Sigmoid colon (tissue), 7 donors: Measurements from ENCODE around the gene DSC3. TPM values are rescaled to one million over a fixed set of nuclear protein-coding genes. Genes with fewer than 3 reads are reported as not detected.

ENCODE experiments used
- DNase-seq: peaks from one replicate; pipeline ENCODE4 v3.0.0-alpha.2; 2019
- H3K27ac ChIP-seq, 4 donors: fragments of 200-600 bp; sonication (generic); one replicate each; pipeline ENCODE4 v1.5.1; 2016 to 2019; ENCODE audit warnings: mild to moderate bottlenecking in 1 of 4
- H3K27me3 ChIP-seq, 3 donors: fragments of 200-600 bp; sonication (generic); one replicate each; pipeline ENCODE4 v1.5.1; 2019; ENCODE audit warnings: mild to moderate bottlenecking in 1 of 3
- H3K36me3 ChIP-seq, 4 donors: fragments of 200-600 bp; sonication (generic); one replicate each; pipeline ENCODE4 v1.5.1; 2016 to 2019
- H3K4me1 ChIP-seq, 4 donors: fragments of 200-600 bp; sonication (generic); one replicate each; pipeline ENCODE4 v1.5.1; 2017 to 2019
- H3K4me3 ChIP-seq, 4 donors: fragments of 200-600 bp; sonication (generic); one replicate each; pipeline ENCODE4 v1.5.1; 2017 to 2019; ENCODE audit warnings: mild to moderate bottlenecking in 2 of 4, moderate library complexity in 1 of 4
- H3K9me3 ChIP-seq, 4 donors: fragments of 200-600 bp in 3 of 4; sonication (generic) in 3 of 4; one replicate each; pipeline versions ENCODE4 v1.5.1 to v1.6.1; 2013 to 2019
- EP300 ChIP-seq, 4 donors: sonication (generic); formaldehyde crosslinking; IDR thresholded peaks; one replicate each; pipeline ENCODE4 v1.6.1; 2017; ENCODE audit warnings: antibody characterized with exemption in 4 of 4
- POLR2A ChIP-seq, 2 donors: fragments of 450-650 bp; IDR thresholded peaks; one replicate each; pipeline ENCODE4 v1.6.1; 2016; ENCODE audit warnings: antibody characterized with exemption in 2 of 2, mild to moderate bottlenecking in 2 of 2, moderate library complexity in 2 of 2
- POLR2AphosphoS5 ChIP-seq, 4 donors: sonication (generic); formaldehyde crosslinking; IDR thresholded peaks; one replicate each; pipeline ENCODE4 v1.6.1; 2017; ENCODE audit warnings: antibody characterized with exemption in 4 of 4
- WGBS, 2 donors: extraction: QIAGEN DNeasy Blood & Tissue Kit; methylation state at CpG; one replicate each; pipeline ENCODE4 v1.1.7; 2013; 5-methylcytosine and 5-hydroxymethylcytosine counted together
- intact Hi-C: fragments of 100-400 bp; cut with DNase I; formaldehyde crosslinking; loops from one replicate; pipeline ENCODE4 v1.15.1; 2023
- polyA plus RNA-seq, 3 donors: library from polyadenylated mRNA; stranded (reverse); fragments of 200-250 nt; gene quantifications; one replicate each; pipeline ENCODE4 v1.2.3, GENCODE V29; 2013
- total RNA-seq, 4 donors: library from RNA; depleted of rRNA; stranded (reverse); fragments of >200 nt; gene quantifications; one replicate each; pipeline ENCODE4 v1.1.0, GENCODE V29; 2016
- TF ChIP-seq, protein P1 (sequence below), 4 experiments: fragments of 450-650 bp in 3 of 4; fragments of 200-600 bp in 1 of 4; IDR thresholded peaks; one replicate each; pipeline ENCODE4 v1.5.1; 2016 to 2019; ENCODE audit warnings: antibody characterized with exemption in 4 of 4, mild to moderate bottlenecking in 3 of 4, moderate library complexity in 2 of 4
- donor health status: healthy with polysubstance abuse.
- donor health status: Bipolar disorder and iron deficiency.
- donor health status: healthy.

Gene DSC3
- total and polyA plus RNA-seq, 7 donors = under 0.01 to 0.49 (median 0.04) TPM; not detected in 3

DNA sequence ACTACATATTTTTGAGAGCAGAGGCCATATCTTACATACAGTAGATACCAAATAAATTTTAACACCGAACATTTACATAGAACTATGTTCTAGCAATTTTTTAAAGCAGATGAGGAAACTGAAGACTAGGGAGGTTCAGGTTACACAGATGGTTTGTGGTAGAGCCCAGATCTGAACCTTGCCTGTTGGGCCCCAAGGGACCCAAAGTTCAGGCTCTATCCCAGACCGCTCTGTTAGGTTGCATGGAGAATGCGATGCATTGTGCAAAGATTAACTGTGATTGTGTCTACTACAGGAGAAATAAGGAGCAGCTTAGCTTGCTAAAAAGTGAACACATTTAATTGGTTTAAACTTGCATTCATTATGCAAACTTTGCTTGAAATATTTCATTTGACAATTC, 16.4 kb upstream of the DSC3 start:
- no peaks in the 10 kb centered on the region for H3K27me3 ChIP-seq
- H3K4me3 ChIP-seq = no peak overlapping the region
- DNase-seq = no peak
- no peaks in the 10 kb centered on the region for H3K9me3 ChIP-seq
- H3K27ac ChIP-seq = no peak overlapping the region
- TF ChIP-seq POLR2AphosphoS5 (IDR thresholded peaks at IDR 0.05) (no peak), POLR2A (IDR thresholded peaks at IDR 0.05) (no peak), EP300 (IDR thresholded peaks at IDR 0.05) (no peak)
- TF ChIP-seq, protein P1, sequence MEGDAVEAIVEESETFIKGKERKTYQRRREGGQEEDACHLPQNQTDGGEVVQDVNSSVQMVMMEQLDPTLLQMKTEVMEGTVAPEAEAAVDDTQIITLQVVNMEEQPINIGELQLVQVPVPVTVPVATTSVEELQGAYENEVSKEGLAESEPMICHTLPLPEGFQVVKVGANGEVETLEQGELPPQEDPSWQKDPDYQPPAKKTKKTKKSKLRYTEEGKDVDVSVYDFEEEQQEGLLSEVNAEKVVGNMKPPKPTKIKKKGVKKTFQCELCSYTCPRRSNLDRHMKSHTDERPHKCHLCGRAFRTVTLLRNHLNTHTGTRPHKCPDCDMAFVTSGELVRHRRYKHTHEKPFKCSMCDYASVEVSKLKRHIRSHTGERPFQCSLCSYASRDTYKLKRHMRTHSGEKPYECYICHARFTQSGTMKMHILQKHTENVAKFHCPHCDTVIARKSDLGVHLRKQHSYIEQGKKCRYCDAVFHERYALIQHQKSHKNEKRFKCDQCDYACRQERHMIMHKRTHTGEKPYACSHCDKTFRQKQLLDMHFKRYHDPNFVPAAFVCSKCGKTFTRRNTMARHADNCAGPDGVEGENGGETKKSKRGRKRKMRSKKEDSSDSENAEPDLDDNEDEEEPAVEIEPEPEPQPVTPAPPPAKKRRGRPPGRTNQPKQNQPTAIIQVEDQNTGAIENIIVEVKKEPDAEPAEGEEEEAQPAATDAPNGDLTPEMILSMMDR (IDR thresholded peaks at IDR 0.05) = no peak
- WGBS, 2 donors = 93 to 97% methylated on average over 3 of the region's 3 CpGs
- intact Hi-C loops = no loop called here
- H3K36me3 ChIP-seq = no peaks in the 10 kb centered on the region
- H3K4me1 ChIP-seq = no peaks in the 10 kb centered on the region

DNA sequence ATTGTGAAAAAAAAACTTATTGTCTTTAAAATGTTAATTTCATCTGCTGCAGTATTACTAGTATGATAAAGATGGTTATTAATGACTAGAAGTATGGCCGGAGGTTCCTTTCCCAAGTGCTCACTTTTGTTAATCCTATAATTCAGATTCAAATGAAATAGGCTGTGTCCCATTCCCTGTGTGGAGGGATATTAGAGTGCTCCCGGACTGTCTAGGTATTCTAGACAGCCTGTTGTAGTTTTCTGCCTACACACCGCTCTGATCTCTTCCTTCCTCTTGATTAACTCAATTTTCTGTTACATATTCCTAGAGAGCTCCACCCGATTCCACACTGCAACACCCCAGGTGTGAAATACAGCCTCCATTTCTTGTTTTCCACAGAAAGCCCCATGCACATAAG, 15.4 kb upstream of the DSC3 start:
- intact Hi-C loops = no loop called here
- no peaks in the 10 kb centered on the region for H3K4me1 ChIP-seq
- no peak for TF ChIP-seq POLR2A (IDR thresholded peaks at IDR 0.05)
- no peak for TF ChIP-seq EP300 (IDR thresholded peaks at IDR 0.05)
- TF ChIP-seq POLR2AphosphoS5 (IDR thresholded peaks at IDR 0.05) = no peak
- TF ChIP-seq, protein P1 (IDR thresholded peaks at IDR 0.05) = no peak
- H3K27me3 ChIP-seq = no peaks in the 10 kb centered on the region
- no peak for DNase-seq
- H3K36me3 ChIP-seq = no peaks in the 10 kb centered on the region
- H3K27ac ChIP-seq = no peak overlapping the region
- no peak overlapping the region for H3K4me3 ChIP-seq
- H3K9me3 ChIP-seq = no peaks in the 10 kb centered on the region
- 88 to 92% methylated on average over 4 of the region's 4 CpGs for WGBS, 2 donors

DNA sequence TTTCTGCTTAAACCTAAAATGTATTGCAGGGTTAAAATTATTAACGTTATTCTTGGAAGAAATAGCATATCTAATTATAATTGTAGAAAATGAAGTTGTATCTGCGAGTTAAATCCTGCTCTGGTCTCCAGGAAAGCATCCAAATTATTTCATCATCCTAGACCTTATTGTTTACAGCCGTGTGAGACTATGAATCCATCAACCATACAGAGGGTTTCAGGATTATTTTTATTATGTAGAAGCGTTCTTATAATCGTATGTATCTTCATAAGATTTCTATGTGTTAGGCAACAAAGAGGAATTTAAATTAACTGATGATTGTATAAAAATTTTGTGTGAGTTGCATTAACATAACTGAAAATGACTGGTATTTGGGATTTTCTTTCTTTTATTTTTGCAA, 14.5 kb upstream of the DSC3 start:
- intact Hi-C loops = no loop called here
- Histone ChIP-seq H3K27me3 (no peaks in the 10 kb centered on the region), H3K4me1 (no peaks in the 10 kb centered on the region), H3K27ac (no peak overlapping the region), H3K36me3 (no peaks in the 10 kb centered on the region), H3K4me3 (no peak overlapping the region), H3K9me3 (no peaks in the 10 kb centered on the region)
- 61 to 70% methylated on average over 5 of the region's 5 CpGs for WGBS, 2 donors
- DNase-seq = no peak
- TF ChIP-seq EP300 (IDR thresholded peaks at IDR 0.05) (no peak), POLR2A (IDR thresholded peaks at IDR 0.05) (no peak), POLR2AphosphoS5 (IDR thresholded peaks at IDR 0.05) (no peak)
- TF ChIP-seq, protein P1 (IDR thresholded peaks at IDR 0.05) = no peak

DNA sequence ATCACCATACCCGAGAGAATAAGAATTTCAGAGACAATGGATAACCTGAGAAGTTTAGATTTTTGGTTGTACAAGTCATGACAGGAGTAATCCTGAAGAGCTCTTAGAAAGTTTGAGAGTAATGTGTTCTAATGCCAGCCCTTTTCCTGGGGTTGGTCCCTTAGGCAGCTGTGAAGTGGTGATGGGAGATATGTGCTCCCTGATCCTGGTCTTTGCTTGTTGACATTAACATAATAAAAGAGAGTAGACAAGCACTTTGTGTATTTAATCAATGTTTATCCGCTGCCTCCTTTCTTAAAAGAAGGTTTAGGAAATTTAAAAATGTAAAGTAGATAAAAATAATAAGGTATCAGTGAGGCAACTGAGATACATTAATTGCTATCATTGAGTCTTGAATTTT, 13.8 kb upstream of the DSC3 start:
- no peaks in the 10 kb centered on the region for H3K36me3 ChIP-seq
- no peaks in the 10 kb centered on the region for H3K27me3 ChIP-seq
- no peaks in the 10 kb centered on the region for H3K4me1 ChIP-seq
- WGBS, 2 donors = 82 to 88% methylated on average over 2 of the region's 2 CpGs
- no peak overlapping the region for H3K4me3 ChIP-seq
- no peak for TF ChIP-seq POLR2A (IDR thresholded peaks at IDR 0.05)
- no peak for TF ChIP-seq POLR2AphosphoS5 (IDR thresholded peaks at IDR 0.05)
- TF ChIP-seq, protein P1 (IDR thresholded peaks at IDR 0.05) = no peak
- TF ChIP-seq EP300 (IDR thresholded peaks at IDR 0.05) = no peak
- intact Hi-C loops = no loop called here
- no peaks in the 10 kb centered on the region for H3K9me3 ChIP-seq
- no peak for DNase-seq
- no peak overlapping the region for H3K27ac ChIP-seq

DNA sequence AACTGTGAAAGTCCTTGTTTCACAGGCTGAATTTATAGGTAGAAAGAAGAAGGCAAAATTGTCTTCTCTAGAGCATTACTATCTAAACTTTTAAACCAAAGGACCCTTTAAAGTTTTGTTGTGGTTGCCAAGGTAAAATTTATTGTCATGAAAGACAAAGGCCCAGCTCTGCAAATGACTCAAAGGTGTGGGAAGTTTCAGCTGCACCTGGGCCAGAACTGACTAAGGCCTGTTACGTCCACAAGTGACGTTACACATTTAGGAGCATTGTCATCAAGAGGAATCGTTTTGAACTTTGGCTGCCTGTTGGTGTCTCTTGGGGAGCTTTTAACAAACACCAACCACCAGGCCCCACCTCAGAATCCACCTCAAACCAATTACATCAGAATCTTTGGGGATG, 8.1 kb upstream of the DSC3 start:
- Histone ChIP-seq H3K27ac (no peak overlapping the region), H3K4me3 (no peak overlapping the region), H3K27me3 (no peaks in the 10 kb centered on the region), H3K9me3 (no peaks in the 10 kb centered on the region), H3K4me1 (no peaks in the 10 kb centered on the region), H3K36me3 (no peaks in the 10 kb centered on the region)
- no peak for DNase-seq
- 85 to 89% methylated on average over 3 of the region's 3 CpGs for WGBS, 2 donors
- TF ChIP-seq POLR2AphosphoS5 (IDR thresholded peaks at IDR 0.05) = no peak
- TF ChIP-seq EP300 (IDR thresholded peaks at IDR 0.05) = no peak
- TF ChIP-seq, protein P1 (IDR thresholded peaks at IDR 0.05) = no peak
- TF ChIP-seq POLR2A (IDR thresholded peaks at IDR 0.05) = no peak
- intact Hi-C loops = no loop called here
